NOMO-1 treated with DMSO at 0.1 percent for 48 hours (cell line): Measurements from ENCODE around the gene DNMT3B.

Source experiments
- DNase-seq: peaks from one replicate; lab custom pipeline; 2025; ENCODE audit not compliant: unreplicated experiment; lab: John Stamatoyannopoulos, UW

The DNMT3B gene

GRCh38 chr20:32849577-32849976 lies 87.4 kb downstream of the DNMT3B start:
- DNase-seq, result no peak

- no peak for DNase-seq
Observed at GRCh38 chr20:32855387-32855786, 93.2 kb downstream of the DNMT3B start.

- no peak for DNase-seq
Observed at GRCh38 chr20:32858189-32858588, 96.0 kb downstream of the DNMT3B start.
